K562 (cell line): ENCODE data around the gene KPTN. TPM values are rescaled to one million over a fixed set of nuclear protein-coding genes. Genes with fewer than 3 reads are reported as not detected.

Experiments
- AFF1 ChIP-seq, 2 experiments: fragments of 450-650 bp; IDR thresholded peaks; 2 replicates each; pipeline ENCODE4 v1.6.1; 2018; ENCODE audit warnings: mild to moderate bottlenecking in 2 of 2, low read depth in 1 of 2; ENCODE audit not compliant: partially characterized antibody in 2 of 2
- BRCA1 ChIP-seq, 2 experiments: fragments of 450-650 bp in 1 of 2; sonication (generic) in 1 of 2; formaldehyde crosslinking in 1 of 2; IDR thresholded peaks; 2 replicates each; pipeline versions ENCODE4 v1.5.0 to v1.6.1; 2017 to 2020; ENCODE audit warnings: mild to moderate bottlenecking in 1 of 2, missing genetic modification reagents in 1 of 2
- CBX3 ChIP-seq, 2 experiments: IDR thresholded peaks; 1 replicate in 1 of 2; 2 replicates in 1 of 2; pipeline ENCODE4 v1.6.1; 2012; ENCODE audit warnings: inconsistent platforms in 2 of 2, low read length in 2 of 2, borderline replicate concordance in 1 of 2, control low read depth in 1 of 2
- E2F1 ChIP-seq: sonication (generic); formaldehyde crosslinking; IDR thresholded peaks from 2 replicates; pipeline ENCODE4 v1.8.1; 2023; ENCODE audit warnings: mild to moderate bottlenecking, missing genetic modification reagents, moderate library complexity
- EHMT2 ChIP-seq: fragments of 450-650 bp; IDR thresholded peaks from 2 replicates; pipeline ENCODE4 v1.6.1; 2018; ENCODE audit warnings: antibody characterized with exemption
- HBP1 ChIP-seq: fragments of 450-650 bp; formaldehyde crosslinking; IDR thresholded peaks from 2 replicates; pipeline ENCODE4 v1.4.0; 2022; ENCODE audit warnings: missing genetic modification characterization
- HDGF ChIP-seq: fragments of 450-650 bp; IDR thresholded peaks from 2 replicates; pipeline ENCODE4 v1.6.1; 2016
- MAZ ChIP-seq, 2 experiments: fragments of 450-650 bp in 1 of 2; sonication (generic) in 1 of 2; formaldehyde crosslinking; IDR thresholded peaks in 1 of 2; conservative IDR thresholded peaks in 1 of 2; 2 replicates each; pipeline versions ENCODE4 v1.4.0 to v1.5.0; 2020; ENCODE audit warnings: mild to moderate bottlenecking in 1 of 2, missing genetic modification reagents in 1 of 2
- MCM5 ChIP-seq: fragments of 450-650 bp; IDR thresholded peaks from 2 replicates; pipeline ENCODE4 v1.6.1; 2016; ENCODE audit warnings: low read depth
- NBN ChIP-seq: fragments of 450-650 bp; IDR thresholded peaks from 2 replicates; pipeline ENCODE4 v1.6.1; 2016; ENCODE audit warnings: low read depth, mild to moderate bottlenecking
- PATZ1 ChIP-seq: fragments of 250-450 bp; sonication (Bioruptor Pico); IDR thresholded peaks from 2 replicates; pipeline ENCODE4 v1.5.0; 2020; ENCODE audit warnings: mild to moderate bottlenecking, borderline replicate concordance
- SIN3B ChIP-seq: fragments of 450-650 bp; IDR thresholded peaks from 2 replicates; pipeline ENCODE4 v1.6.1; 2017; ENCODE audit warnings: low read depth, mild to moderate bottlenecking, moderate library complexity
- STAT6 ChIP-seq: sonication (generic); formaldehyde crosslinking; IDR thresholded peaks from 2 replicates; pipeline ENCODE4 v1.8.1; 2023; ENCODE audit warnings: mild to moderate bottlenecking, missing genetic modification reagents
- XRCC3 ChIP-seq: fragments of 450-650 bp; IDR thresholded peaks from 2 replicates; pipeline ENCODE4 v1.6.1; 2017; ENCODE audit warnings: mild to moderate bottlenecking, moderate library complexity
- polyA plus RNA-seq, 8 experiments: library from polyadenylated mRNA; depleted of rRNA in 4 of 8; stranded (reverse) in 5 of 8; unstranded in 3 of 8; fragments of >200 nt; fragmentation: Nextera tagmentation in 2 of 8; fragmentation: Illumina TruSeq in 1 of 8; extraction: Ambion mirVana in 2 of 8; extraction: Trizol in 1 of 8; gene quantifications; 2 replicates each; pipeline versions ENCODE4 v1.2.1 to v1.2.3, GENCODE V29; 2011 to 2014; ENCODE audit warnings: inconsistent platforms in 1 of 8, missing spikeins in 1 of 8
- total RNA-seq, 7 experiments: library from RNA; depleted of rRNA in 6 of 7; stranded (reverse); fragments of >200 nt in 6 of 7; fragmentation: Illumina TruSeq in 2 of 7; extraction: Trizol in 2 of 7; gene quantifications; 2 replicates each; pipeline versions ENCODE4 v1.2.1 to v1.2.3, GENCODE V29; 2011 to 2021; ENCODE audit warnings: low replicate concordance in 1 of 7

The KPTN gene
- total and polyA plus RNA-seq, 9 of the 15 experiments (the other 6 are each of a cell fraction or from before 2014, with no cell fraction given), result 0.56 to 18.2 (median 8.5) TPM

- no peak for TF ChIP-seq PATZ1
- no peak for TF ChIP-seq NBN
- no peak for TF ChIP-seq AFF1 (IDR thresholded peaks at IDR 0.05; ENCODE audit: low read depth in 1 of 2, partially characterized antibody in 2 of 2)
- no peak for TF ChIP-seq EHMT2
- TF ChIP-seq STAT6 (CRISPR knock-in tag), result no peak
- no peak for TF ChIP-seq CBX3 (IDR thresholded peaks at IDR 0.05; ENCODE audit: borderline replicate concordance in 1 of 2, low read length in 2 of 2)
- no peak for TF ChIP-seq BRCA1 (IDR thresholded peaks at IDR 0.05)
- no peak for TF ChIP-seq BRCA1 (CRISPR knock-in tag; IDR thresholded peaks at IDR 0.05)
- TF ChIP-seq HBP1 (CRISPR knock-in tag), result no peak
- TF ChIP-seq XRCC3, result no peak
- TF ChIP-seq SIN3B, result no peak
- peak; percentile 96 for TF ChIP-seq HDGF
- no peak for TF ChIP-seq MCM5
- no peak for TF ChIP-seq E2F1 (CRISPR knock-in tag)
- TF ChIP-seq MAZ (CRISPR knock-in tag; conservative IDR thresholded peaks at IDR 0.05 in 1 of 2, IDR thresholded peaks at IDR 0.05 in 1 of 2), result no peak
Observed at GRCh38 chr19:47428177-47428894, 55.7 kb downstream of the KPTN start (continued).
